T47D (cell line): ENCODE results near the gene MAP2K5.
A peak's percentile ranks its signal among the peaks of the same experiment; 100 is the strongest.

Source experiments
- DNase-seq, 2 experiments: peaks; one replicate each; pipeline versions ENCODE4 v3.0.0 to v3.0.0-alpha.2; 2011 to 2012; ENCODE audit warnings: low read depth in 1 of 2, low spot score in 1 of 2
- JUND ChIP-seq: IDR thresholded peaks from 2 replicates; pipeline ENCODE4 v1.6.1; 2012; ENCODE audit warnings: low read depth
- in situ Hi-C: cut with HindIII; loops from 2 replicates; pipeline ENCODE4 v1.10.0; 2016; ENCODE audit warnings: low sequenced_read_pairs, low pct_unique_long_range_greater_than_20kb

MAP2K5 gene

GRCh38 chr15:67511606-67512005 lies 30.9 kb upstream of the MAP2K5 start:
- TF ChIP-seq JUND: no peak
- no peak for DNase-seq
- in situ Hi-C loops: no loop called here

GRCh38 chr15:67512140-67512539 lies 30.4 kb upstream of the MAP2K5 start:
- DNase-seq: no peak
- in situ Hi-C loops: no loop called here
- TF ChIP-seq JUND: no peak

- in situ Hi-C loops: no loop called here
- no peak for DNase-seq
- TF ChIP-seq JUND: no peak
Measured at GRCh38 chr15:67512933-67513714, 29.4 kb upstream of the MAP2K5 start.

GRCh38 chr15:67515090-67515489 lies 27.4 kb upstream of the MAP2K5 start:
- TF ChIP-seq JUND: no peak
- in situ Hi-C loops: no loop called here
- DNase-seq: no peak

- in situ Hi-C loops: no loop called here
- no peak for TF ChIP-seq JUND
Measured at GRCh38 chr15:67515557-67515956, 26.9 kb upstream of the MAP2K5 start.

GRCh38 chr15:67520321-67521028 lies 22.0 kb upstream of the MAP2K5 start:
- in situ Hi-C loops: no loop called here
- DNase-seq: peak in 1 of 2 experiments; percentile 5
- no peak for TF ChIP-seq JUND

More at GRCh38 chr15:67515557-67515956, 26.9 kb upstream of the MAP2K5 start:
- DNase-seq: no peak

- no peak for TF ChIP-seq JUND
- DNase-seq: peak; percentile 89 to 95
Measured at GRCh38 chr15:67521029-67521782, 21.3 kb upstream of the MAP2K5 start, which contains the start of gene C15orf61. Gene C15orf61, plus strand, starts transcription at chr15:67521131. Its CDS starts 118 bp downstream, at chr15:67521249.

GRCh38 chr15:67521783-67522568 lies 20.5 kb upstream of the MAP2K5 start:
- peak in 1 of 2 experiments; percentile 47 for DNase-seq
- in situ Hi-C loops: no loop called here
- no peak for TF ChIP-seq JUND

More at GRCh38 chr15:67521029-67521782, 21.3 kb upstream of the MAP2K5 start, which contains the start of gene C15orf61:
- in situ Hi-C loops: no loop called here

GRCh38 chr15:67523330-67523729 lies 19.2 kb upstream of the MAP2K5 start:
- TF ChIP-seq JUND: no peak
- in situ Hi-C loops: no loop called here
- no peak for DNase-seq

- TF ChIP-seq JUND: no peak
- in situ Hi-C loops: no loop called here
- DNase-seq: no peak
Measured at GRCh38 chr15:67524235-67524634, 18.3 kb upstream of the MAP2K5 start.

- in situ Hi-C loops: no loop called here
- no peak for DNase-seq
- TF ChIP-seq JUND: no peak
Measured at GRCh38 chr15:67528513-67528912, 14.0 kb upstream of the MAP2K5 start.
